Activated T-cell treated with anti-CD3 and anti-CD28 coated beads, Interleukin-2, amount 50 U/mL, for 24 hours (primary cell): Measurements from ENCODE around the gene LILRA6.
A peak's percentile ranks its signal among the peaks of the same experiment; 100 is the strongest.
"Not testable (repeated sequence)": the region's sequence is repeated elsewhere in the genome, so short reads cannot be mapped to it uniquely, and the experiment has no call there.

Experiments
- DNase-seq: peaks from one replicate; pipeline ENCODE4 v3.0.0-alpha.2; 2020
- H3K27ac Mint-ChIP-seq: 2 replicates; pipeline ENCODE4 v1.8.0; 2020; ENCODE audit warnings: mild to moderate bottlenecking, mixed read lengths
- H3K27me3 Mint-ChIP-seq: 2 replicates; pipeline ENCODE4 v1.8.0; 2020; ENCODE audit warnings: mixed read lengths
- H3K36me3 Mint-ChIP-seq: 2 replicates; pipeline ENCODE4 v1.8.0; 2020; ENCODE audit warnings: low read depth, mixed read lengths
- H3K4me1 Mint-ChIP-seq: 2 replicates; pipeline ENCODE4 v1.8.0; 2020; ENCODE audit warnings: low read depth, mixed read lengths
- H3K4me3 Mint-ChIP-seq: 2 replicates; pipeline ENCODE4 v1.8.0; 2020; ENCODE audit warnings: mild to moderate bottlenecking, moderate library complexity, mixed read lengths
- H3K9me3 Mint-ChIP-seq: 2 replicates; pipeline ENCODE4 v1.8.0; 2020; ENCODE audit warnings: mixed read lengths

LILRA6 gene

GRCh38 chr19:54211235-54211634 lies 31.4 kb downstream of the LILRA6 start:
- Mint-ChIP-seq H3K4me1 (peaks cover 52% of the 10 kb centered on the region), H3K4me3 (peak overlapping the region; percentile 13), H3K9me3 (no peaks in the 10 kb centered on the region), H3K27me3 (no peaks in the 10 kb centered on the region), H3K27ac (peak overlapping the region; percentile 99), H3K36me3 (peaks cover 56% of the 10 kb centered on the region)
- peak; percentile 32 for DNase-seq

DNA sequence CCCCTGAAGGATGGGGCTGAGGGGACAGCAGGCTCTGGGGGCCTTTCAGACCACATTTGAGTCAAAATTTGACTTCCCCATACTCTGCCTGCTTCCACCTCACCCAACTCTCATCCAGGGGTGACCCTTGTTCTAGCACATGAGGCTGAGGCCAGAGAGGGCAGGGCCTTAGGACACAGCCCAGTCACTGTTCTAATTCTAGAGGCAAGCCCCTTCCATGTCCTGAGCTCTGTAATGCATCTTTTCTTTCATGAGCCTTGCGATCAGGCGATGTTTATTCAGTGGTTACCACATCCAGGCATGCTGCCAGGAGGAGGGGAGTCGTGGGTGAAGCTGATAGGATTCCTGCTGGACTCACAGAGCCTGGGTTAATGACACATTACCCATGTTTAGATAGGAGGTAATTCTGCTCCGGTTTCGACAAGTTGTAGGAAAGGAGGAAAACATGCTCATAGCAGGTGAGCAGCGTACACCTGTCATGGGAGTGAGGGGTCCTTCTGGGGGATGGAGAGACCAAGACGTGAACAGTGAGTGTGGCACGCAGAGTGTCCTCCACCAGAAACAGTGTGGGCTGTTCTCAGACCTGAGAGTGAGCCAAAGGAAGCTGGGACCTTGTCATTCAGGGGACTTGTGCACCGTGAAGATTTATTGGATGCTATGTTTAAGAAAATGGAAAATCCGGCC lies 32.6 kb downstream of the LILRA6 start:
- Mint-ChIP-seq H3K9me3 (no peaks in the 10 kb centered on the region), H3K4me3 (peak overlapping the region; percentile 13), H3K27ac (peak overlapping the region; percentile 99), H3K36me3 (peaks cover 65% of the 10 kb centered on the region), H3K4me1 (peaks cover 65% of the 10 kb centered on the region), H3K27me3 (no peaks in the 10 kb centered on the region)
- peak; percentile 57 for DNase-seq

- Mint-ChIP-seq H3K27ac (peak overlapping the region; percentile 99), H3K27me3 (no peaks in the 10 kb centered on the region), H3K4me1 (peaks cover 72% of the 10 kb centered on the region), H3K4me3 (peak overlapping the region; percentile 13), H3K9me3 (no peaks in the 10 kb centered on the region), H3K36me3 (peaks cover 72% of the 10 kb centered on the region)
- DNase-seq = peak; percentile 65
Observed at GRCh38 chr19:54209058-54209810, 33.4 kb downstream of the LILRA6 start.

DNA sequence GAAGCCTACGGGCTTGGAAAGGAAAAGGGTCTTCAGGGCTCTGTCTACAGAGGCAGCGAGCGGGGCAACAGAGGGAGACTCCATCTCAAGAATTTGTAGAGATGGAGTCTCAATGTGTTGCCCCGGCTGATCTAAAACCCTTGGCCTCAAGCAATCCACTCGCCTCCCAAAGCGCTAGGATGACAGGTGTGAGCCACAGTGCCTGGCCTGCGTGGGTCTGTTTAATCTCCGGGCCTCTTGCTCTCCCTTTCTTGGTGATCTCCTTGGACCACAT lies 33.9 kb downstream of the LILRA6 start:
- Mint-ChIP-seq H3K27me3 (no peaks in the 10 kb centered on the region), H3K4me3 (peak overlapping the region; percentile 90), H3K36me3 (peaks cover 75% of the 10 kb centered on the region), H3K4me1 (peaks cover 77% of the 10 kb centered on the region), H3K27ac (peak overlapping the region; percentile 99), H3K9me3 (no peaks in the 10 kb centered on the region)
- peak; percentile 69 for DNase-seq

- Mint-ChIP-seq H3K4me1 (peaks cover 83% of the 10 kb centered on the region), H3K27me3 (no peaks in the 10 kb centered on the region), H3K9me3 (no peaks in the 10 kb centered on the region), H3K4me3 (peak overlapping the region; percentile 90), H3K36me3 (peaks cover 78% of the 10 kb centered on the region), H3K27ac (peak overlapping the region; percentile 99)
- DNase-seq = peak; percentile 72
Observed at GRCh38 chr19:54207983-54208783, 34.4 kb downstream of the LILRA6 start.

DNA sequence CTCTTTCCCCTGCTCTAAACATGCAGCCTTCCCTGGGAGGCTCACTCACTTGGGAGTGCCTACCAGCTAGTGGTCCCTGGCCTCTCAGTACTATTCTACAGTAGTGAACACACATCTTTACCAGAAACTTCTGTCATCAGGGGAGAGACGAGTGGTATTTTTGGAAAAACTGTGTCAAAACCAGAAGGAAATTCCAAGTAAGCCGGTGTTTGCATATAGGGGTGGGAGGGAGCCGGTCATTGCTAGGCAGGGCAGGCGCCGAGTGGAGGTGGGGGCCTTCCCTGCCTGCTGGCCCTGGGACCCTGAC lies 35.0 kb downstream of the LILRA6 start:
- Mint-ChIP-seq H3K4me1 (peaks cover 88% of the 10 kb centered on the region), H3K9me3 (no peaks in the 10 kb centered on the region), H3K27ac (peak overlapping the region; percentile 99), H3K27me3 (no peaks in the 10 kb centered on the region), H3K36me3 (peaks cover 78% of the 10 kb centered on the region), H3K4me3 (peak overlapping the region; percentile 90)
- no peak for DNase-seq

DNA sequence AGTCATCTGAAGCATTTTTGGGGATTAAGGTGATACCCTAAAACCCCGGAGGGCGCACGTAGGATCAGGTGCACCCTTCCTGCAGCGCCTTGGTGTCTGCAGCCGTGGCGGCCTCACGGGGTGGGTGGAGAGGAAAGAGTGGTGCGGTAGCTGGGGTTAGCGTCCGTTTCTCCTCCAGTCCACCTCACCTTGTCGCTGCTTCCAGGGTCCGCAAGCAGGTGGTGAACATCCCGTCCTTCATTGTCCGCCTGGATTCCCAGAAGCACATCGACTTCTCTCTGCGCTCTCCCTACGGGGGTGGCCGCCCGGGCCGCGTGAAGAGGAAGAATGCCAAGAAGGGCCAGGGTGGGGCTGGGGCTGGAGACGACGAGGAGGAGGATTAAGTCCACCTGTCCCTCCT lies 35.4 kb downstream of the LILRA6 start:
- peak overlapping the region; percentile 90 for H3K4me3 Mint-ChIP-seq
- not testable (repeated sequence) for DNase-seq

GRCh38 chr19:54206831-54207177 lies 35.8 kb downstream of the LILRA6 start:
- no peaks in the 10 kb centered on the region for H3K27me3 Mint-ChIP-seq
- peak overlapping the region; percentile 99 for H3K27ac Mint-ChIP-seq
- no peaks in the 10 kb centered on the region for H3K9me3 Mint-ChIP-seq
- H3K4me3 Mint-ChIP-seq = peak overlapping the region; percentile 90
- peaks cover 93% of the 10 kb centered on the region for H3K4me1 Mint-ChIP-seq
- H3K36me3 Mint-ChIP-seq = peaks cover 86% of the 10 kb centered on the region
- peak; percentile 31 for DNase-seq

More for the DNA sequence above, 35.4 kb downstream of the LILRA6 start:
- H3K27ac Mint-ChIP-seq = peak overlapping the region; percentile 99
- not testable (repeated sequence) for H3K9me3 Mint-ChIP-seq, H3K27me3 Mint-ChIP-seq
- H3K36me3 Mint-ChIP-seq = peaks cover 82% of the 10 kb centered on the region
- H3K4me1 Mint-ChIP-seq = peaks cover 92% of the 10 kb centered on the region

GRCh38 chr19:54206030-54206830 lies 36.4 kb downstream of the LILRA6 start:
- peak overlapping the region; percentile 99 for H3K27ac Mint-ChIP-seq
- DNase-seq = peak; percentile 34

GRCh38 chr19:54204767-54205468 lies 37.7 kb downstream of the LILRA6 start:
- Mint-ChIP-seq H3K9me3 (no peaks in the 10 kb centered on the region), H3K27ac (peak overlapping the region; percentile 99), H3K36me3 (peaks cover 89% of the 10 kb centered on the region), H3K4me3 (peak overlapping the region; percentile 90), H3K4me1 (peaks cover 78% of the 10 kb centered on the region), H3K27me3 (no peaks in the 10 kb centered on the region)
- no peak for DNase-seq

More at GRCh38 chr19:54206030-54206830, 36.4 kb downstream of the LILRA6 start:
- peaks cover 91% of the 10 kb centered on the region for H3K4me1 Mint-ChIP-seq
- no peaks in the 10 kb centered on the region for H3K9me3 Mint-ChIP-seq
- peak overlapping the region; percentile 90 for H3K4me3 Mint-ChIP-seq
- H3K27me3 Mint-ChIP-seq = no peaks in the 10 kb centered on the region
- H3K36me3 Mint-ChIP-seq = peaks cover 90% of the 10 kb centered on the region

- Mint-ChIP-seq H3K36me3 (peaks cover 82% of the 10 kb centered on the region), H3K27ac (peak overlapping the region; percentile 99)
Observed at GRCh38 chr19:54203151-54203611, 39.4 kb downstream of the LILRA6 start.

DNA sequence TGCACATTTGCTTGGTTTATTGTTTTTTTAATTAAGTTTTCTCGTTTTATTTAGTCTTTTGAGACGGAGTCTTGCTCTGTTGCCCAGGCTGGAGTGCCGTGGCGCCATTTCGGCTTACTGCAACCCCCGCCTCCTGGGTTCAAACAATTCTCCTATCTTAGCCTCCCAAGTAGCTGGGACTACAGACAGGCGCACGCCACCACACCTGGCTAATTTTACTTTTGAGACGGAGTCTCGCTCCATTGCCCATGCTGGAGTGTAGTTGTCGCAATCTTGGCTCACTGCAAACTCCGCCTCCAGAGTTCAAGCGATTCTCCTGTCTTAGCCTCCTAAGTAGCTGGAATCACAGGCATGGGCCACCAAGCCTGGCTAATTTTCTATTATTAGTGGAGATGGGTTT lies 40.6 kb downstream of the LILRA6 start:
- Mint-ChIP-seq H3K4me3 (peak overlapping the region; percentile 90), H3K27me3 (no peaks in the 10 kb centered on the region), H3K4me1 (peaks cover 54% of the 10 kb centered on the region), H3K36me3 (peaks cover 74% of the 10 kb centered on the region), H3K27ac (peak overlapping the region; percentile 99), H3K9me3 (no peaks in the 10 kb centered on the region)
- peak; percentile 31 for DNase-seq

More at GRCh38 chr19:54203151-54203611, 39.4 kb downstream of the LILRA6 start:
- Mint-ChIP-seq H3K4me3 (peak overlapping the region; percentile 90), H3K27me3 (no peaks in the 10 kb centered on the region), H3K4me1 (peaks cover 66% of the 10 kb centered on the region), H3K9me3 (no peaks in the 10 kb centered on the region)
- no peak for DNase-seq

DNA sequence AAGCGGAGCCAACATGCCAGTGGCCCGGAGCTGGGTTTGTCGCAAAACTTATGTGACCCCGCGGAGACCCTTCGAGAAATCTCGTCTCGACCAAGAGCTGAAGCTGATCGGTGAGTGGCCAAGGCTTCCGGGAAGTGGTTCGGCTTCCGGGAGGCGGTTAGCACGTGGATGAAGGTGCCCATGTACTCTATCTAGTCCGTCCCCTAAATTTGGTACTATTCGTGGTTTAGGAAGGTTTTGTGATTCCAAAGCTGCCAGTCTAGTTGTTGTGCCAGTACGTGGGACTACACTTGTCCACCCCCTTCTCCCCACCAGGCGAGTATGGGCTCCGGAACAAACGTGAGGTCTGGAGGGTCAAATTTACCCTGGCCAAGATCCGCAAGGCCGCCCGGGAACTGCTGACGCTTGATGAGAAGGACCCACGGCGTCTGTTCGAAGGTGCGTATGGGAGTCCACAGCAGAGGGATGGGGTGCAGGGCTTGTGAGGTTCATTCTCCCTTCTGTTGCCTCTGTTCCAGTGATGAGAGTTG lies 41.4 kb downstream of the LILRA6 start:
- Mint-ChIP-seq H3K4me3 (peak overlapping the region; percentile 90), H3K4me1 (peaks cover 46% of the 10 kb centered on the region), H3K9me3 (no peaks in the 10 kb centered on the region), H3K27me3 (no peaks in the 10 kb centered on the region), H3K27ac (peak overlapping the region; percentile 99), H3K36me3 (peaks cover 70% of the 10 kb centered on the region)
- no peak for DNase-seq
